HUES6 (cell line): ENCODE results near the gene CAPN14.
"Not testable (repeated sequence)": the region's sequence is repeated elsewhere in the genome, so short reads cannot be mapped to it uniquely, and the experiment has no call there.

Source experiments
- H3K27ac ChIP-seq: 2 replicates; pipeline ENCODE4 v1.7.0; 2013; ENCODE audit warnings: low read depth, mild to moderate bottlenecking, low read length, inconsistent platforms
- H3K27me3 ChIP-seq: 2 replicates; pipeline ENCODE4 v1.6.1; 2013; ENCODE audit warnings: low read length; ENCODE audit not compliant: control insufficient read depth, insufficient read depth
- H3K36me3 ChIP-seq: 2 replicates; pipeline ENCODE4 v1.6.1; 2013; ENCODE audit warnings: low read length; ENCODE audit not compliant: control insufficient read depth, insufficient read depth
- H3K4me1 ChIP-seq: 2 replicates; pipeline ENCODE4 v1.6.1; 2013; ENCODE audit warnings: low read length; ENCODE audit not compliant: control insufficient read depth, insufficient read depth
- H3K4me3 ChIP-seq: 2 replicates; pipeline ENCODE4 v1.5.1; 2013; ENCODE audit warnings: low read depth, low read length
- H3K9ac ChIP-seq: one replicate; pipeline ENCODE4 v1.6.1; 2013; ENCODE audit warnings: mild to moderate bottlenecking, low read length
- H3K9me3 ChIP-seq: 2 replicates; pipeline ENCODE4 v1.6.1; 2013; ENCODE audit warnings: low read depth, low read length; ENCODE audit not compliant: control insufficient read depth, insufficient read depth

Gene CAPN14

GRCh38 chr2:31193806-31194205 lies 23.5 kb downstream of the CAPN14 start:
- Histone ChIP-seq H3K27me3 (no peaks in the 10 kb centered on the region), H3K4me1 (peaks cover 5% of the 10 kb centered on the region; the same call in 1 of the 2 replicates), H3K9ac (no peak overlapping the region), H3K4me3 (no peak overlapping the region), H3K36me3 (no peaks in the 10 kb centered on the region), H3K27ac (no peak overlapping the region), H3K9me3 (no peaks in the 10 kb centered on the region)

GRCh38 chr2:31192851-31193392 lies 24.4 kb downstream of the CAPN14 start:
- Histone ChIP-seq H3K9me3 (no peaks in the 10 kb centered on the region), H3K4me3 (no peak overlapping the region), H3K27me3 (0 out of 2 replicates have a peak, but pooled peaks cover under 1% of the 10 kb centered on the region), H3K9ac (no peak overlapping the region), H3K4me1 (peaks cover 5% of the 10 kb centered on the region; the same call in 1 of the 2 replicates), H3K36me3 (no peaks in the 10 kb centered on the region), H3K27ac (no peak overlapping the region)

- peaks cover 5% of the 10 kb centered on the region; the same call in 1 of the 2 replicates for H3K4me1 ChIP-seq
- no peak overlapping the region for H3K27ac ChIP-seq
- H3K9ac ChIP-seq: no peak overlapping the region
- H3K4me3 ChIP-seq: no peak overlapping the region
- 0 out of 2 replicates have a peak, but pooled peaks cover 3% of the 10 kb centered on the region for H3K27me3 ChIP-seq
- no peaks in the 10 kb centered on the region for H3K9me3 ChIP-seq
- H3K36me3 ChIP-seq: no peaks in the 10 kb centered on the region
Measured at GRCh38 chr2:31192396-31192795, 24.9 kb downstream of the CAPN14 start.

GRCh38 chr2:31191931-31192330 lies 25.4 kb downstream of the CAPN14 start:
- no peak overlapping the region for H3K27ac ChIP-seq
- H3K36me3 ChIP-seq: no peaks in the 10 kb centered on the region
- H3K9ac ChIP-seq: no peak overlapping the region
- H3K4me3 ChIP-seq: no peak overlapping the region
- no peaks in the 10 kb centered on the region for H3K9me3 ChIP-seq
- 0 out of 2 replicates have a peak, but pooled peaks cover 5% of the 10 kb centered on the region for H3K4me1 ChIP-seq
- 0 out of 2 replicates have a peak, but pooled peaks cover 3% of the 10 kb centered on the region for H3K27me3 ChIP-seq

GRCh38 chr2:31190188-31190587 lies 27.1 kb downstream of the CAPN14 start:
- Histone ChIP-seq H3K4me3 (no peak overlapping the region), H3K27ac (no peak overlapping the region), H3K27me3 (peaks cover 7% of the 10 kb centered on the region), H3K9ac (no peak overlapping the region), H3K9me3 (no peaks in the 10 kb centered on the region), H3K4me1 (0 out of 2 replicates have a peak, but pooled peaks cover 5% of the 10 kb centered on the region), H3K36me3 (no peaks in the 10 kb centered on the region)

GRCh38 chr2:31189141-31189540 lies 28.2 kb downstream of the CAPN14 start:
- H3K27me3 ChIP-seq: peaks cover 15% of the 10 kb centered on the region
- no peak overlapping the region for H3K9ac ChIP-seq
- H3K4me1 ChIP-seq: 0 out of 2 replicates have a peak, but pooled peaks cover 5% of the 10 kb centered on the region
- H3K36me3 ChIP-seq: no peaks in the 10 kb centered on the region
- H3K27ac ChIP-seq: no peak overlapping the region
- no peaks in the 10 kb centered on the region for H3K9me3 ChIP-seq
- H3K4me3 ChIP-seq: no peak overlapping the region

- Histone ChIP-seq H3K9me3 (no peaks in the 10 kb centered on the region), H3K9ac (no peak overlapping the region), H3K27ac (no peak overlapping the region), H3K27me3 (peaks cover 15% of the 10 kb centered on the region), H3K4me3 (no peak overlapping the region), H3K4me1 (0 out of 2 replicates have a peak, but pooled peaks cover 5% of the 10 kb centered on the region), H3K36me3 (no peaks in the 10 kb centered on the region)
Measured at GRCh38 chr2:31188131-31188530, 29.2 kb downstream of the CAPN14 start.

GRCh38 chr2:31187166-31187565 lies 30.1 kb downstream of the CAPN14 start:
- H3K4me3 ChIP-seq: no peak overlapping the region
- no peaks in the 10 kb centered on the region for H3K4me1 ChIP-seq
- no peaks in the 10 kb centered on the region for H3K9me3 ChIP-seq
- H3K27me3 ChIP-seq: peaks cover 15% of the 10 kb centered on the region
- H3K27ac ChIP-seq: no peak overlapping the region
- no peak overlapping the region for H3K9ac ChIP-seq
- no peaks in the 10 kb centered on the region for H3K36me3 ChIP-seq

- H3K4me1 ChIP-seq, H3K27ac ChIP-seq, H3K36me3 ChIP-seq, H3K9me3 ChIP-seq, H3K9ac ChIP-seq, H3K4me3 ChIP-seq: not testable (repeated sequence)
- peaks cover 15% of the 10 kb centered on the region for H3K27me3 ChIP-seq
Measured at GRCh38 chr2:31183973-31184372, 33.3 kb downstream of the CAPN14 start.

GRCh38 chr2:31176742-31177141 lies 40.6 kb downstream of the CAPN14 start:
- Histone ChIP-seq H3K27ac (no peak overlapping the region), H3K9me3 (no peaks in the 10 kb centered on the region), H3K4me1 (no peaks in the 10 kb centered on the region), H3K4me3 (no peak overlapping the region), H3K9ac (no peak overlapping the region), H3K27me3 (peaks cover 8% of the 10 kb centered on the region; the same call in 1 of the 2 replicates), H3K36me3 (no peaks in the 10 kb centered on the region)

GRCh38 chr2:31171142-31171541 lies 46.2 kb downstream of the CAPN14 start:
- H3K4me1 ChIP-seq: no peaks in the 10 kb centered on the region
- no peaks in the 10 kb centered on the region for H3K9me3 ChIP-seq
- no peak overlapping the region for H3K9ac ChIP-seq
- H3K27me3 ChIP-seq: 0 out of 2 replicates have a peak, but pooled peaks cover 7% of the 10 kb centered on the region
- H3K4me3 ChIP-seq: no peak overlapping the region
- no peak overlapping the region for H3K27ac ChIP-seq
- no peaks in the 10 kb centered on the region for H3K36me3 ChIP-seq
